Pulmonary artery endothelial cell (primary cell): ENCODE measurements around the gene SLC25A18. TPM values are rescaled to one million over a fixed set of nuclear protein-coding genes. Genes with fewer than 3 reads are reported as not detected.
"Not testable (repeated sequence)": the region's sequence is repeated elsewhere in the genome, so short reads cannot be mapped to it uniquely, and the experiment has no call there.

ENCODE experiments used
- DNase-seq: peaks from one replicate; pipeline ENCODE4 v3.0.0-alpha.2; 2011; ENCODE audit warnings: low read depth, low spot score
- total RNA-seq: library from RNA; depleted of rRNA; stranded (reverse); fragments of >200 nt; gene quantifications from 2 replicates; pipeline ENCODE4 v1.2.3, GENCODE V29; 2014

Gene SLC25A18, protein sequence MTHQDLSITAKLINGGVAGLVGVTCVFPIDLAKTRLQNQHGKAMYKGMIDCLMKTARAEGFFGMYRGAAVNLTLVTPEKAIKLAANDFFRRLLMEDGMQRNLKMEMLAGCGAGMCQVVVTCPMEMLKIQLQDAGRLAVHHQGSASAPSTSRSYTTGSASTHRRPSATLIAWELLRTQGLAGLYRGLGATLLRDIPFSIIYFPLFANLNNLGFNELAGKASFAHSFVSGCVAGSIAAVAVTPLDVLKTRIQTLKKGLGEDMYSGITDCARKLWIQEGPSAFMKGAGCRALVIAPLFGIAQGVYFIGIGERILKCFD
- not detected in 2 replicates for total RNA-seq

DNA sequence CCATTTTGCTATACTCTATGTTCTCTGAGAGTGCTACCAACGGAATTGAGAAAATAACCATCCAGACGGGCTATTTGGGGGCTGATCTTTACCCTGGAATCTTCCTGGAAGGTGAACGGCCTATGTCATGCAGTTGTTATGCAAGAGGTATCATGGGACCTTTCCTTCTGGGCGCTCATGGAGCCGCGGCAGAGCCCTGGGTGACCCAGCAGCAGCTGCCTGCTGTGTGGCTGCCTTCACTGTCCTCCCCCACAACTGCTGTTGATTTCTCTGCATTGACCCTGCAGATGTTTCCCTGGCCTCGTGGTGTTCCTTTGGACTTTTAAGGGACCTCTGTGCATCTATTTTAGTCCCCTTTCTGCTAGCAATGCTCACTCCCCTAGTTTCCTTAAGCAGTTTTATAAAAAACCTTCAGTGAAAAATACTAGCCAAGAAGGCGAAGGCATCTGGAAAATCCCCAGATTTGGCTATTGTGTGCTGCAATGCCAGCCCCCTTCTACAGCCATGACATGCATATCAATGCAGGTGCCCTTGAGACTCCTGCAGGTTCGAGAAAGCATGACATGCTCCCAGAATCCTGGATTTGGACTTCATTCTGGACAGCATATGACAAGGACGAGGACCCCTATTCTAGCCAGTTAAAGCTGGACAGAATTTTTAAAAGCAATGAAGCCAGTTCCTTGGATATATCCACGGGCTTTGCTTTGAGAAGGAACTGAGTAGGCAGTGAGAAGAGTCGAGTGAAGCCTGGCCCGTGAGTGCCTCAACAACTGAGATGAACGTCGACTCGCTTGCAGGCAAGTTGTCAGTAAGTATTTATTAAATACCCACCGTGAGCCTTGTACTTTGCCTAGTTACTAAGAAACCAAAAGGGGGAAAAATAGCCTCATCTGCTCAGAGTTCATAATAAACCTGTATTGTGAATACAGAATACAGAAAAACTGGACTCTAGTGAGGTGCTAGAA, at the start of gene SLC25A18:
Gene SLC25A18 (plus strand): TSS at position 593 of the 965 bp plus-strand sequence. CDS start 16,447 bp downstream, outside the sequence.
- DNase-seq = no peak

DNA sequence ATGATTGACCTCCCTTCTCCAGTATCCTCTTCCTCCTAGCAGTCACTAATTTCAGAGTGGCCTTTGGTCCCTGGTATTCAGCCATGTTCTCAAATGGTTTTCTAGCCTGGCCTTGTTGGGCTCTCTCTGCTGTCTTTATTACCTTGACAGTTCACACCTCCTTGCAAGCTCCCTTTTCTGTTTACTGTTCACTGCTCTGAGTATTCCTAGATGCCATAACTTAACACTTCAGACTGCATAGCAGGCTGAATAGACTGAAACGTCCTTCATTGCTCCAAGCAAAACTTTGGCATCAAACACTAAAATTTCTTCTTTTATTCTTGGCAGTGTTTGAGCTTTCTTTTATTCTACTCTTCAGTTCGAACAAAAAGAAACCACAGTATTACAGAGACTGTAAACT, 49.7 kb upstream of the SLC25A18 start:
- no peak for DNase-seq

GRCh38 chr22:17514084-17514483, 49.2 kb upstream of the SLC25A18 start:
- DNase-seq = no peak

- DNase-seq = no peak
These were observed 44.9 kb upstream of the SLC25A18 start for GRCh38 chr22:17518406-17518805.

DNA sequence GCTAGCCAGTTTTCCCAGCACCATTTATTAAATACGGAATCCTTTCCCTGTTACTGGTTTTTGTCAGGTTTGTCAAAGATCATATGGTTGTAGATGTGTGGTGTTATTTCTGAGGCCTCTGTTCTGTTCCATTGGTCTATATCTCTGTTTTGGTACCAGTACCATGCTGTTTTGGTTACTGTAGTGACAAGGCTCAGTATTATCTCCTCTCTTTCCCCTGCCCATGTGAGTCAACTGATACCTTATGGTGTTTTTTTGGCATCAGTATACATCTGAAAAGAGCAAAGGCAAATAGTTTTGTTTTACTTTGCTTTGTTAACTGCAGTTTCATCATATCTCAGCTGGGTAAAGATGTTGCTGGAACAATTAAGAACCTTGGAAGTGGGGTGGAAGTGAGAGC, 41.3 kb upstream of the SLC25A18 start:
- not testable (repeated sequence) for DNase-seq

DNA sequence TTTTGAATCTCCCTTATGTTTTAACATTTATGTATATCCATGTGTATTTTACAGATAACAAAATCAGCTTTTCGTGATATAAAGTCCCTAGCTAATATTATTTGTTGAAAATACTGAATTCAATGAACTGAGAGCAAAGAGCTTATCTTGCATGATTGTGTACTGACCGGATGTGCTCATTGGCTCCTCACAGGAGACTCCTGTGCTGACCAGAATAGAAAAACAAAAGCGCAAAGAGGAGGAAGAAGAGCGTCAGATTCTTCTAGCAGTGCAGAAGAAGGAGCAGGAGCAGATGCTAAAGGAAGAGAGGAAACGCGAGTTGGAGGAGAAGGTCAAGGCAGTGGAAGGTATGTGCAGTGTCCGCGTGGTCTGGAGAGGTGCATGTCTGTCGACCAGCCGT, 39.4 kb upstream of the SLC25A18 start:
- DNase-seq = no peak

GRCh38 chr22:17536269-17536668, 27.0 kb upstream of the SLC25A18 start:
- DNase-seq = no peak

DNA sequence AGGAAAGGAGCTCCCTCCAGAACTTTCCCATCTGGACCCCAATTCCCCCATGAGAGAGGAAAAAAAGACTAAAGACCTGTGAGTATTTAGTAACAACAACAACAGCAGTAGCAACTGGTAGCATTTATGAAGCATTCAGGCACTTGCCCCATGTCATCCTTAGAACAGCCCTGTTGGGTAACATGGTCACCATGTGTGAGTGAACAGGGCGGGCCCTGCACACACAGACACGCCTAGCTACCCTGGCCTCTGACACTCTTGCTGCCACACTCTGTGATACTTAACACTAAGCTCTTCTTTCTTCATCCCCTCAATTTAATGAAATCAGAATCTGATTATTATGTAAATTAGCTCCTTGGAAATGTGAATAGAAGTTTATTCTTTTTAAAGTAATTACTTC, 26.1 kb upstream of the SLC25A18 start:
- DNase-seq = no peak

- DNase-seq = no peak
These were observed 22.8 kb upstream of the SLC25A18 start for GRCh38 chr22:17540481-17540880.

GRCh38 chr22:17541476-17541875, 21.8 kb upstream of the SLC25A18 start:
- DNase-seq = no peak

- no peak for DNase-seq
These were observed 20.8 kb upstream of the SLC25A18 start for GRCh38 chr22:17542452-17542851.

DNA sequence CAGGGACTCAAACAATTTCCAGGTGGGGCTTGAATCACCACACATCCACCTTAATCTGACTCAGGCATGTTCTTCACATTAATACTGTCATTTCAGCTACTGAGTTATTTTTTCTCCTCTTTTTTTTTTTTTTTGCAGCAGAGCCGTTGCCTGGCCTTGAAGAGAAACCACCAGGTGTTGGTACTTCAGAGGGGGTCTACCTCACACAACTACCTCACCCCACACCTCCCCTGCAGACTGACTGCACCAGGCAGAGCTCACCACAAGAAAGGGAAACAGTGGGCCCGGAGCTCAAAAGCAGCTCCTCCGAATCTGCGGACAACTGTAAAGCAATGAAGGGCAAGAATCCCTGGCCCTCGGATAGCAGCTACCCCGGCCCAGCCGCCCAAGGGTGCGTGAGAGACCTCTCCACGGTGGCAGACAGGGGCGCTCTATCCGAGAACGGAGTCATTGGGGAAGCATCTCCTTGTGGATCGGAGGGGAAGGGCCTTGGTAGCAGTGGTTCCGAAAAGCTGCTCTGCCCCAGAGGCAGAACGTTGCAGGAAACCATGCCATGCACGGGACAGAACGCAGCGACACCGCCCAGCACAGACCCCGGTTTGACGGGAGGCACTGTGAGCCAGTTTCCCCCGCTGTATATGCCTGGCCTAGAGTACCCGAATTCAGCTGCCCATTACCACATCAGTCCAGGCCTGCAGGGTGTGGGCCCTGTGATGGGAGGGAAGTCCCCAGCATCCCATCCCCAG, 15.1 kb upstream of the SLC25A18 start:
- no peak for DNase-seq

DNA sequence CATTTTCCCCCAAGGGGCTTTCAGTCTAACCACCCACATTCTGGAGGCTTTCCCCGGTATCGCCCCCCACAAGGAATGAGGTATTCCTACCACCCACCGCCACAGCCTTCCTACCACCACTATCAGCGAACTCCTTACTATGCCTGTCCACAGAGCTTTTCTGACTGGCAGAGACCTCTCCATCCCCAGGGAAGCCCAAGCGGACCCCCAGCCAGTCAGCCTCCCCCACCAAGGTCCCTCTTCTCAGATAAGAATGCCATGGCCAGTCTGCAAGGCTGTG, 14.6 kb upstream of the SLC25A18 start:
- DNase-seq = no peak

- no peak for DNase-seq
These were observed 14.1 kb upstream of the SLC25A18 start for GRCh38 chr22:17549183-17549582.

- no peak for DNase-seq
These were observed 13.6 kb upstream of the SLC25A18 start for GRCh38 chr22:17549655-17550054.

DNA sequence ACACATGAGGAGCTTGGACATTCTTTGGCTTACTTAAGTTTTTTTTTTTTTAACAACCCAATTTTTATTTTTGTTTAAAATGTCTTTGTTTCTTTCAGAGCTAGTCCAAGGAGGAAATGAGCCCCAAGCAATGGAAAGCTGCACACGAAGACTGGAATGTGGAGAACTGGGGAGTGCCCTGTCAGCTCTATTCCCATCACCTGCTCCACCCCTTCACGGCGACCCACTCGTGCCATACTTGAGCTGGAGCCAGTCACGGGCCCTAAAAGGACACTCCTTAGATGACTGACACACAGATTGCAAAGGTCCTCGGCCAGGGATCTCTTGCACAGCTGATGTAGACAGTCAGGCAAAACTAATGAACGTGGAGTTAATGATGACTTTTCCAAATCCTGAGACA, 10.6 kb upstream of the SLC25A18 start:
- DNase-seq = no peak

GRCh38 chr22:17554814-17555213, 8.5 kb upstream of the SLC25A18 start:
- DNase-seq = no peak

GRCh38 chr22:17559188-17559587, 4.1 kb upstream of the SLC25A18 start:
- DNase-seq = no peak

DNA sequence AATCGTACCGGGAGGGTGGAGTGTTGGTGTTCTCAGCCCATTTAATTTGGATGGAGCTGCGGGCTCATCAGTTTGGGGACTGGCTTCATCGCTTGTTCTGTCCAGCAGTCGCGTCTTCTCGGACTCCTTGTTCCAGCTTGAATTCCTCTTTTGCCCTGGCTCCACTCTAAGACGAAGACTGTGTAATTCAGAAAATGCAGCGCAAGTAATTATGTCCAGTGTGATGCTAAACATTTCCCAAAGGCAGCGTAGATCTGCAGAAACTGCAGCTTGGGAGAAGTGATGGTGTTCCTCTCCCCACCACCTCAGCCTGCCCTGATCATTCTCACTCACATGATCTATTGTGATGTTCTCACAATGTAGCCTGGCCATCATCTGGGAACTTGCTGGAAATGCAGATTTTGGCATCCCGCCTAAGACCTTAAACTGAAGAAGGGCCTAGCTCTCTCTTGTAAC, 666 bp downstream of the SLC25A18 start:
- DNase-seq = no peak

DNA sequence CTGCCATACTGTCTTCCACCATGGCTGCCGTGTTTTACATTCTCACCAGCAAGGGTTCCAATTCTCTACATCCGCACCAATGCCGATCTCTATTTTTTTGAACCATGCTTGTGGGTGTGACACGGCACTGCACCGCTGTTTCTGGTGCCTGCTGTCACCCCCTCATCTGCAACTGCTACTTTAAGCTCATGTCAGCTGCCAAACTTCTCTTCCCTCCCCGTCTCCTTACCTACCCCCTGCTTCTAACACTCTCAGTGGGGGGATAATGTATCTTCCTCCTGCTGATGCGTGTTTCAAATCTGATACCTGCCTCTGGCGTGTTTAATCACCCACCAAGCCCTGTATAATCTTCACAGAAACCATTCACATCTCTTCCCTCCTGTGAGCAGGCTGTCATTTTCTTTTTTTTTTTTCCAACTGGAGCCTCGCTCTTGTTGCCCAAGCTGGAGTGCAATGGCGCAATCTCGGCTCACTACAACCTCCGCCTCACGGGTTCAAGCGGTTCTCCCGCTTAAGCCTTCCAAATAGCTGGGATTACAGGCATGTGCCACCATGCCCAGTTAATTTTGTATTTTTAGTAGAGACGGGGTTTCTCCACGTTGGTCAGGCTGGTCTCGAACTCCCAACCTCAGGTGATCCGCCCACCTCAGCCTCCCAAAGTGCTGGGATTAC, 2.9 kb downstream of the SLC25A18 start:
- DNase-seq = not testable (repeated sequence)

DNA sequence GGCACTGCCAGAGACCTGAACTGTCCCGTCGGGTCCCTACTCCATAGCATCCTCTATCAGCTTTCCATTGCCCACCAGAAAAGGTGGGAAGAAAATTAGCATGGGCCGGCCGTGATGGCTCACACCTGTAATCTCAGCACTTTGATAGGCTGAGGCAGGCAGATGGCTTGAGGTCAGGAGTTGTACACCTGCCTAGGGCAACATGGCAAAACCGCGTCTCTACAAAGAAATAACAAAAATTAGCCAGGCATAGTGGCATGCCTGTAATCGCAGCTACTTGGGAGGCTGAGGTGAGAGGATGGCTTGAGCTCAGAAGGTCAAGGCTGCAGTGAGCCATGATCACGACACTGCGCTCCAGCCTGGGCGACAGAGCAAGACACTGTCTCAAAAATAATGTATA, 3.5 kb downstream of the SLC25A18 start:
- no peak for DNase-seq
